OCI-LY7 (cell line): ENCODE results near the gene GGTLC2.

ENCODE experiments used
- EZH2phosphoT487 ChIP-seq: fragments of 200-600 bp; sonication (generic); IDR thresholded peaks from 2 replicates; pipeline ENCODE4 v1.6.1; 2018; ENCODE audit warnings: low read depth, borderline replicate concordance, mild to moderate bottlenecking, mixed run types, antibody characterized with exemption, low read length, moderate library complexity, mixed read lengths
- TF ChIP-seq, protein P1 (sequence below): fragments of 200-600 bp; sonication (generic); conservative IDR thresholded peaks from 2 replicates; pipeline ENCODE4 v1.5.1; 2014; ENCODE audit warnings: mild to moderate bottlenecking, antibody characterized with exemption, low read length, moderate library complexity, mixed read lengths

DNA sequence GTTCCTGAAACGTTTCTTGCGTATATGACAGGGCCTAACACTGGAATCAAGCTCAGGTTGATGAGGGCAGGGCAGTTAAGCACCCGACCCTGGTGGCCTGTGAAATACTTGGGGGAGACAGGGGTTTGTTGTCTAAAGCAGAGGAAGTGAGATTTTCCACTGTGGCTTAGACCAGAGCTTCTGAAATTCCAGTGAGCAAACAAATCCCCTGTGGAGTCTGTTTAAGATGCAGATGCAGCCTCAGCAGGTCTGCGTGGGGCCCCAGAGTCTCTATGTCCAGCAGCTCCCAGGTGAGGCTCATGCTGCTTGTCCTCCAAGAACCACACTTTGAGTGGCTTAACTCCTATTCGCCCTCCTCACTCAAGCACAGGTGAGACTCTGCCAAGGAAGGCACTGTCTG is 46.3 kb upstream of the GGTLC2 start:
- TF ChIP-seq, protein P1, sequence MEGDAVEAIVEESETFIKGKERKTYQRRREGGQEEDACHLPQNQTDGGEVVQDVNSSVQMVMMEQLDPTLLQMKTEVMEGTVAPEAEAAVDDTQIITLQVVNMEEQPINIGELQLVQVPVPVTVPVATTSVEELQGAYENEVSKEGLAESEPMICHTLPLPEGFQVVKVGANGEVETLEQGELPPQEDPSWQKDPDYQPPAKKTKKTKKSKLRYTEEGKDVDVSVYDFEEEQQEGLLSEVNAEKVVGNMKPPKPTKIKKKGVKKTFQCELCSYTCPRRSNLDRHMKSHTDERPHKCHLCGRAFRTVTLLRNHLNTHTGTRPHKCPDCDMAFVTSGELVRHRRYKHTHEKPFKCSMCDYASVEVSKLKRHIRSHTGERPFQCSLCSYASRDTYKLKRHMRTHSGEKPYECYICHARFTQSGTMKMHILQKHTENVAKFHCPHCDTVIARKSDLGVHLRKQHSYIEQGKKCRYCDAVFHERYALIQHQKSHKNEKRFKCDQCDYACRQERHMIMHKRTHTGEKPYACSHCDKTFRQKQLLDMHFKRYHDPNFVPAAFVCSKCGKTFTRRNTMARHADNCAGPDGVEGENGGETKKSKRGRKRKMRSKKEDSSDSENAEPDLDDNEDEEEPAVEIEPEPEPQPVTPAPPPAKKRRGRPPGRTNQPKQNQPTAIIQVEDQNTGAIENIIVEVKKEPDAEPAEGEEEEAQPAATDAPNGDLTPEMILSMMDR = no peak
- no peak for TF ChIP-seq EZH2phosphoT487
